Measurements from ENCODE around the gene PDE9A.

Gene PDE9A

GRCh38 chr21:42681296-42682206 is 28.1 kb downstream of the PDE9A start:
- POLR2A ChIA-PET (ENCODE audit: low non-redundant PET), result no interaction called here
- no peak overlapping the region for H3K27ac ChIP-seq
- no peak for DNase-seq (ENCODE audit: low spot score)
- CTCF ChIA-PET, result no interaction called here
- no peak for TF ChIP-seq CTCF (conservative IDR thresholded peaks at IDR 0.05; ENCODE audit: low read depth)

- no peak for DNase-seq (ENCODE audit: low spot score)
- H3K27ac ChIP-seq, result no peak overlapping the region
- CTCF ChIA-PET, result no interaction called here
- no peak for TF ChIP-seq CTCF (conservative IDR thresholded peaks at IDR 0.05; ENCODE audit: low read depth)
- POLR2A ChIA-PET (ENCODE audit: low non-redundant PET), result no interaction called here
Observed at GRCh38 chr21:42682661-42683210, 29.3 kb downstream of the PDE9A start.

GRCh38 chr21:42683371-42684108 is 30.1 kb downstream of the PDE9A start:
- ChIA-PET POLR2A (ENCODE audit: low non-redundant PET) (no interaction called here), CTCF (no interaction called here)
- TF ChIP-seq CTCF (conservative IDR thresholded peaks at IDR 0.05; ENCODE audit: low read depth), result no peak
- H3K27ac ChIP-seq, result no peak overlapping the region
- DNase-seq (ENCODE audit: low spot score), result no peak

GRCh38 chr21:42684109-42684916 is 30.9 kb downstream of the PDE9A start:
- no peak overlapping the region for H3K27ac ChIP-seq
- POLR2A ChIA-PET (ENCODE audit: low non-redundant PET), result no interaction called here
- CTCF ChIA-PET, result interaction anchor here (0.7 kb wide), 2 partner anchors 30 to 71 kb away, joined by 3 read pairs; no protein-coding TSS in a partner anchor
- TF ChIP-seq CTCF (conservative IDR thresholded peaks at IDR 0.05; ENCODE audit: low read depth), result no peak
- DNase-seq (ENCODE audit: low spot score), result peak; percentile 26

GRCh38 chr21:42685036-42685435 is 31.6 kb downstream of the PDE9A start:
- DNase-seq (ENCODE audit: low spot score), result no peak
- CTCF ChIA-PET, result interaction anchor here (0.7 kb wide), 2 partner anchors 29 to 70 kb away, joined by 3 read pairs; no protein-coding TSS in a partner anchor
- no peak overlapping the region for H3K27ac ChIP-seq

More at GRCh38 chr21:42685036-42685435, 31.6 kb downstream of the PDE9A start:
- no peak for TF ChIP-seq CTCF (conservative IDR thresholded peaks at IDR 0.05; ENCODE audit: low read depth)
- POLR2A ChIA-PET (ENCODE audit: low non-redundant PET), result no interaction called here
